Dermis blood vessel endothelial cell (primary cell): ENCODE data around the gene FLNC. TPM values are rescaled to one million over a fixed set of nuclear protein-coding genes. Genes with fewer than 3 reads are reported as not detected.

Source experiments
- DNase-seq: peaks from one replicate; pipeline ENCODE4 v3.0.0; 2010
- total RNA-seq: library from RNA; depleted of rRNA; stranded (reverse); fragments of >200 nt; gene quantifications from 2 replicates; pipeline ENCODE4 v1.2.3, GENCODE V29; 2014

The FLNC gene
- total RNA-seq, 1 donor from 2014 or later, result 117 TPM

- DNase-seq, result no peak
Observed at GRCh38 chr7:128804484-128804883, 25.7 kb upstream of the FLNC start.

GRCh38 chr7:128805225-128805624 is 25.0 kb upstream of the FLNC start:
- DNase-seq, result no peak

- no peak for DNase-seq
Observed at GRCh38 chr7:128807191-128807590, 23.0 kb upstream of the FLNC start.

- DNase-seq, result no peak
Observed at GRCh38 chr7:128809363-128809762, 20.8 kb upstream of the FLNC start.

- DNase-seq, result no peak
Observed at GRCh38 chr7:128810473-128810872, 19.7 kb upstream of the FLNC start.

GRCh38 chr7:128810997-128811396 is 19.2 kb upstream of the FLNC start:
- DNase-seq, result no peak

GRCh38 chr7:128811631-128812430 is 18.4 kb upstream of the FLNC start:
- no peak for DNase-seq

GRCh38 chr7:128812514-128813168 is 17.6 kb upstream of the FLNC start:
- peak; percentile 12 for DNase-seq

- DNase-seq, result no peak
Observed at GRCh38 chr7:128814499-128814898, 15.7 kb upstream of the FLNC start.

GRCh38 chr7:128815289-128815942 is 14.8 kb upstream of the FLNC start:
- DNase-seq, result no peak

GRCh38 chr7:128818694-128819093 is 11.5 kb upstream of the FLNC start:
- no peak for DNase-seq

GRCh38 chr7:128821724-128822123 is 8.5 kb upstream of the FLNC start:
- no peak for DNase-seq

- DNase-seq, result no peak
Observed at GRCh38 chr7:128826512-128826911, 3.7 kb upstream of the FLNC start.

- DNase-seq, result no peak
Observed at GRCh38 chr7:128826916-128827247, 3.3 kb upstream of the FLNC start.

- peak; percentile 62 for DNase-seq
Observed at GRCh38 chr7:128827248-128827958, 2.8 kb upstream of the FLNC start.

- no peak for DNase-seq
Observed at GRCh38 chr7:128827971-128828711, 2.1 kb upstream of the FLNC start.

- peak; percentile 86 for DNase-seq
Observed at GRCh38 chr7:128829391-128830166, 627 bp upstream of the FLNC start.

- peak; percentile 66 for DNase-seq
Observed at GRCh38 chr7:128831178-128831993, 1.2 kb downstream of the FLNC start.

- DNase-seq, result peak; percentile 49
Observed at GRCh38 chr7:128831994-128832879, 2.0 kb downstream of the FLNC start.

GRCh38 chr7:128832880-128833147 is 2.6 kb downstream of the FLNC start:
- no peak for DNase-seq
